Right lobe of liver (tissue), 6 donors: ENCODE data around the gene KCNAB1. TPM values are rescaled to one million over a fixed set of nuclear protein-coding genes. Genes with fewer than 3 reads are reported as not detected.

Experiments used
- ATAC-seq, 4 donors: fragments of 200-7000 bp; cut with Tn5 transposase; one replicate each; pipeline ENCODE4 v1.9.1; 2020; ENCODE audit warnings: mild to moderate bottlenecking in 4 of 4, moderate library complexity in 4 of 4
- DNase-seq, 3 donors: peaks; one replicate each; pipeline ENCODE4 v3.0.0-alpha.2; 2020
- H3K27ac ChIP-seq, 3 donors: fragments of 200-600 bp; one replicate each; pipeline ENCODE4 v1.8.0; 2022
- H3K27me3 ChIP-seq, 2 donors: fragments of 200-600 bp; one replicate each; pipeline ENCODE4 v1.8.0; 2022
- H3K36me3 ChIP-seq, 4 donors: fragments of 200-600 bp; sonication (generic) in 1 of 4; one replicate each; pipeline versions ENCODE4 v1.5.1 to v1.8.0; 2017 to 2022; ENCODE audit warnings: control low read depth in 1 of 4
- H3K4me1 ChIP-seq, 4 donors: fragments of 200-600 bp; sonication (generic) in 1 of 4; one replicate each; pipeline versions ENCODE4 v1.5.1 to v1.8.0; 2017 to 2022; ENCODE audit warnings: control low read depth in 1 of 4
- H3K4me3 ChIP-seq, 3 donors: fragments of 200-600 bp; one replicate each; pipeline ENCODE4 v1.8.0; 2022
- H3K9me3 ChIP-seq, 4 donors: fragments of 200-600 bp; sonication (generic) in 1 of 4; one replicate each; pipeline versions ENCODE4 v1.5.1 to v1.8.0; 2017 to 2022; ENCODE audit warnings: control low read depth in 1 of 4
- CTCF ChIP-seq, 4 donors: fragments of 200-600 bp in 3 of 4; fragments of 450-650 bp in 1 of 4; IDR thresholded peaks; one replicate each; pipeline versions ENCODE4 v1.5.1 to v1.8.0; 2016 to 2022; ENCODE audit warnings: antibody characterized with exemption in 4 of 4, mild to moderate bottlenecking in 2 of 4
- POLR2A ChIP-seq: fragments of 450-650 bp; IDR thresholded peaks from one replicate; pipeline ENCODE4 v1.6.1; 2017; ENCODE audit warnings: antibody characterized with exemption, mild to moderate bottlenecking
- WGBS: methylation state at CpG from one replicate; pipeline ENCODE4 v1.1.6; 2018; ENCODE audit warnings: low coverage, low lambda C conversion rate; ENCODE audit not compliant: insufficient coverage; ENCODE audit errors: missing lambda C conversion rate; 5-methylcytosine and 5-hydroxymethylcytosine counted together
- intact Hi-C, 2 donors: fragments of 100-400 bp; cut with DNase I; formaldehyde crosslinking; loops; one replicate each; pipeline versions ENCODE4 v1.11.2 to v1.14.1; 2022
- total RNA-seq, 6 experiments: library from RNA; depleted of rRNA in 2 of 6; stranded (reverse); fragments of >200 nt in 2 of 6; fragmentation: NEBNext Ultra II Directional in 3 of 6; extraction: Animal tissue kit (Norgen Biotek cat#: 25700) in 3 of 6; gene quantifications; one replicate each; pipeline versions ENCODE4 v1.1.0 to v1.2.4, GENCODE V29; 2016 to 2023
- donor health status: DM: no; HTN: yes; CAD: no.
- donor health status: DM: no; HTN: no; CAD: no.
- donor health status: DM: no; HTN: no; CAD: no.
- donor health status: DM: no; HTN: yes; CAD: no.
- donor health status: DM: no; HTN: yes; CAD: no.

Gene KCNAB1
- total RNA-seq, 6 experiments from 2014 or later, result 0.15 to 1.8 (median 0.64) TPM; not detected in 2

- H3K36me3 ChIP-seq, result no peaks in the 10 kb centered on the region
Measured at GRCh38 chr3:156144060-156144459, 23.7 kb downstream of the KCNAB1 start.

GRCh38 chr3:156145866-156146265 is 25.5 kb downstream of the KCNAB1 start:
- Histone ChIP-seq H3K9me3 (no peaks in the 10 kb centered on the region), H3K4me3 (no peak overlapping the region), H3K27me3 (no peaks in the 10 kb centered on the region), H3K36me3 (no peaks in the 10 kb centered on the region), H3K27ac (no peak overlapping the region), H3K4me1 (no peaks in the 10 kb centered on the region)
- intact Hi-C loops, result no loop called here
- ATAC-seq (no peak), DNase-seq (no peak)
- TF ChIP-seq CTCF (IDR thresholded peaks at IDR 0.05), result no peak
- TF ChIP-seq POLR2A, result no peak
- whole genome bisulfite sequencing, result 87% methylated on average over 4 of the region's 4 CpGs

More at GRCh38 chr3:156144060-156144459, 23.7 kb downstream of the KCNAB1 start:
- ATAC-seq (no peak), DNase-seq (no peak)
- no peaks in the 10 kb centered on the region for H3K27me3 ChIP-seq
- H3K9me3 ChIP-seq, result no peaks in the 10 kb centered on the region
- H3K4me3 ChIP-seq, result no peak overlapping the region
- intact Hi-C loops, result no loop called here
- 94% methylated on average over 2 of the region's 2 CpGs for WGBS
- H3K27ac ChIP-seq, result no peak overlapping the region
- TF ChIP-seq POLR2A (no peak), CTCF (IDR thresholded peaks at IDR 0.05) (no peak)
- H3K4me1 ChIP-seq, result no peaks in the 10 kb centered on the region

- Histone ChIP-seq H3K27ac (no peak overlapping the region), H3K4me3 (no peak overlapping the region), H3K4me1 (no peaks in the 10 kb centered on the region), H3K27me3 (no peaks in the 10 kb centered on the region), H3K36me3 (no peaks in the 10 kb centered on the region), H3K9me3 (no peaks in the 10 kb centered on the region)
- DNase-seq (no peak), ATAC-seq (no peak)
- TF ChIP-seq CTCF (IDR thresholded peaks at IDR 0.05) (no peak), POLR2A (no peak)
- intact Hi-C loops, result no loop called here
Measured at GRCh38 chr3:156148345-156148945, 28.1 kb downstream of the KCNAB1 start.

GRCh38 chr3:156148946-156149381 is 28.6 kb downstream of the KCNAB1 start:
- H3K4me3 ChIP-seq, result no peak overlapping the region
- no peak for DNase-seq
- intact Hi-C loops, result no loop called here

More at GRCh38 chr3:156148946-156149381, 28.6 kb downstream of the KCNAB1 start:
- H3K9me3 ChIP-seq, result no peaks in the 10 kb centered on the region
- H3K27me3 ChIP-seq, result no peaks in the 10 kb centered on the region
- no peaks in the 10 kb centered on the region for H3K36me3 ChIP-seq
- peak overlapping the region in 2 of 3 donors; percentile 9 to 19 for H3K27ac ChIP-seq
- 23% methylated on average over 8 of the region's 8 CpGs for WGBS
- H3K4me1 ChIP-seq, result no peaks in the 10 kb centered on the region
- TF ChIP-seq CTCF (IDR thresholded peaks at IDR 0.05) (no peak), POLR2A (no peak)
- ATAC-seq, result peak; percentile 50 to 75 (median 56)
